Endothelial cell of umbilical vein (primary cell): ENCODE data around the gene PSMD9. TPM values are rescaled to one million over a fixed set of nuclear protein-coding genes. Genes with fewer than 3 reads are reported as not detected.

Experiments used
- BruUV-seq: library from RNA; stranded (reverse); fragments of 400-500 nt; replicated peaks from 2 replicates; lab custom pipeline; 2021; lab: Mats Ljungman, UMichigan
- CTCF ChIA-PET: fragments of 300-600, 350-600 bp; sonication (Branson Sonifier 250); formaldehyde crosslinking; loops from one replicate; lab custom pipeline; 2021; ENCODE audit warnings: antibody characterized with exemption, inconsistent platforms; lab: Charles Lee
- POLR2A ChIA-PET: fragments of 300-600, 350-600 bp; sonication (Branson Sonifier 250); formaldehyde crosslinking; loops from one replicate; lab custom pipeline; 2021; ENCODE audit warnings: antibody characterized with exemption, inconsistent platforms; lab: Charles Lee
- DNase-seq: peaks from one replicate; pipeline ENCODE4 v3.0.0-alpha.2; 2011; ENCODE audit warnings: low read depth, low spot score
- FAIRE-seq: peaks from 2 replicates; lab custom pipeline; 2011; peaks lifted over from hg19 to GRCh38; lab: Jason Lieb, UNC
- H2AFZ ChIP-seq: 2 replicates; pipeline ENCODE4 v1.6.0; 2012; ENCODE audit warnings: low read depth, low read length, control low read depth, inconsistent platforms
- H3K27ac ChIP-seq: 2 replicates; pipeline ENCODE4 v1.5.1; 2011; ENCODE audit warnings: low read depth, mild to moderate bottlenecking, control low read depth, low read length, moderate library complexity; ENCODE audit not compliant: insufficient read depth
- H3K27me3 ChIP-seq, 2 experiments: 2 replicates each; pipeline versions ENCODE4 v1.6.0 to v1.6.1; 2011; ENCODE audit warnings: low read length in 2 of 2, mixed read lengths in 1 of 2; ENCODE audit not compliant: control insufficient read depth in 2 of 2, insufficient read depth in 2 of 2
- H3K36me3 ChIP-seq, 2 experiments: 2 replicates in 1 of 2; 3 replicates in 1 of 2; pipeline ENCODE4 v1.5.1; 2011; ENCODE audit warnings: low read length in 2 of 2, mild to moderate bottlenecking in 1 of 2, moderate library complexity in 1 of 2; ENCODE audit not compliant: control insufficient read depth in 2 of 2, insufficient read depth in 2 of 2; ENCODE audit errors: extremely low read depth in 1 of 2
- H3K4me1 ChIP-seq: 3 replicates; pipeline ENCODE4 v1.5.1; 2011; ENCODE audit warnings: mild to moderate bottlenecking, low read length; ENCODE audit not compliant: control insufficient read depth, insufficient read depth; ENCODE audit errors: extremely low read depth
- H3K4me2 ChIP-seq: 2 replicates; pipeline ENCODE4 v1.6.1; 2011; ENCODE audit warnings: low read length, control low read depth, mixed read lengths; ENCODE audit not compliant: insufficient read depth
- H3K4me3 ChIP-seq, 3 experiments: fragments of 200-600 bp in 1 of 3; sonication (generic), shearing (Covaris generic) in 1 of 3; replicated peaks in 1 of 3; 2 replicates each; pipeline ENCODE4 v1.5.1; 2011 to 2016; ENCODE audit warnings: control low read depth in 3 of 3, low read length in 3 of 3, mild to moderate bottlenecking in 2 of 3, inconsistent platforms in 1 of 3, low read depth in 1 of 3, moderate library complexity in 1 of 3; ENCODE audit not compliant: insufficient read depth in 1 of 3
- H3K79me2 ChIP-seq: 2 replicates; pipeline ENCODE4 v1.6.0; 2012; ENCODE audit warnings: low read length, inconsistent platforms; ENCODE audit not compliant: control insufficient read depth, insufficient read depth
- H3K9ac ChIP-seq: replicated peaks from 2 replicates; pipeline ENCODE3; 2011; ENCODE audit warnings: low read length, control low read depth; ENCODE audit not compliant: insufficient read depth; ENCODE audit errors: extremely low read depth
- H3K9me1 ChIP-seq: replicated peaks from 3 replicates; pipeline ENCODE4 v1.6.0; 2011; ENCODE audit warnings: mild to moderate bottlenecking, low read length; ENCODE audit not compliant: control insufficient read depth, insufficient read depth; ENCODE audit errors: extremely low read depth
- H3K9me3 ChIP-seq: replicated peaks from 2 replicates; pipeline ENCODE4 v1.5.1; 2012; ENCODE audit warnings: low read length, inconsistent platforms; ENCODE audit not compliant: control insufficient read depth, insufficient read depth
- H4K20me1 ChIP-seq: replicated peaks from 2 replicates; pipeline ENCODE3; 2011; ENCODE audit warnings: mild to moderate bottlenecking, low read length; ENCODE audit not compliant: control insufficient read depth, insufficient read depth; ENCODE audit errors: extremely low read depth
- CTCF ChIP-seq, 2 donors: IDR thresholded peaks; 1 replicate in 1 of 2; 2 replicates in 1 of 2; pipeline ENCODE4 v1.5.1; 2011; ENCODE audit warnings: low read length in 2 of 2, mild to moderate bottlenecking in 2 of 2, moderate library complexity in 2 of 2, control low read depth in 1 of 2, inconsistent platforms in 1 of 2, low read depth in 1 of 2; ENCODE audit not compliant: insufficient read depth in 1 of 2; ENCODE audit errors: extremely low read depth in 1 of 2
- EZH2 ChIP-seq: IDR thresholded peaks from 2 replicates; pipeline ENCODE4 v1.6.1; 2012; ENCODE audit warnings: borderline replicate concordance, low read depth, mild to moderate bottlenecking, moderate library complexity, low read length, inconsistent platforms; ENCODE audit not compliant: severe bottlenecking
- FOS ChIP-seq: IDR thresholded peaks from 2 replicates; pipeline ENCODE4 v1.6.1; 2011; ENCODE audit warnings: mild to moderate bottlenecking, low read length, moderate library complexity, borderline replicate concordance; ENCODE audit not compliant: insufficient read depth
- GATA2 ChIP-seq: IDR thresholded peaks from 2 replicates; pipeline ENCODE4 v1.7.0; 2011; ENCODE audit warnings: low read depth, mild to moderate bottlenecking, moderate library complexity, mixed read lengths, low read length; ENCODE audit not compliant: insufficient read length, insufficient read depth
- JUN ChIP-seq: IDR thresholded peaks from 2 replicates; pipeline ENCODE4 v1.6.1; 2011; ENCODE audit warnings: borderline replicate concordance, low read depth; ENCODE audit not compliant: insufficient read length, insufficient read depth
- MAX ChIP-seq: IDR thresholded peaks from 2 replicates; pipeline ENCODE4 v1.6.1; 2011; ENCODE audit not compliant: insufficient read depth, insufficient read length
- MYC ChIP-seq: IDR thresholded peaks from one replicate; pipeline ENCODE4 v1.6.1; 2011; ENCODE audit warnings: mild to moderate bottlenecking, low read depth, low read length
- POLR2A ChIP-seq: IDR thresholded peaks from 2 replicates; pipeline ENCODE4 v1.6.1; 2012; ENCODE audit warnings: low read depth, mild to moderate bottlenecking, control low read depth, low read length
- POLR2AphosphoS5 ChIP-seq: IDR thresholded peaks from 2 replicates; pipeline ENCODE4 v1.6.1; 2012; ENCODE audit warnings: low read depth, mild to moderate bottlenecking, control low read depth, low read length, moderate library complexity; ENCODE audit not compliant: insufficient read depth
- dilution Hi-C: fragments of 300-500 bp; cut with MboI; formaldehyde crosslinking; loops from one replicate; pipeline ENCODE4 v1.15.0; 2019; ENCODE audit warnings: low sequenced_read_pairs; ENCODE audit not compliant: extremely low pct_ligation_motif_present
- intact Hi-C: fragments of 100-400 bp; cut with micrococcal nuclease; formaldehyde crosslinking; loops from one replicate; pipeline ENCODE4 v1.10.0; 2022
- polyA plus RNA-seq, 4 experiments: library from polyadenylated mRNA; depleted of rRNA in 3 of 4; stranded (reverse) in 3 of 4; unstranded in 1 of 4; fragments of >200 nt; gene quantifications; 2 replicates each; pipeline versions ENCODE4 v1.2.1 to v1.2.3, GENCODE V29; 2011 to 2012; ENCODE audit warnings: missing spikeins in 1 of 4
- total RNA-seq: library from RNA; stranded (reverse); gene quantifications from 2 replicates; pipeline ENCODE4 v1.2.3, GENCODE V29; 2021

The PSMD9 gene
- total and polyA plus RNA-seq, 2 donors (not counting 3 experiments of a cell fraction or from before 2014, with no cell fraction given), result 69.2 to 118 TPM

- FAIRE-seq, result no peak
- dilution Hi-C loops, result no loop called here
- TF ChIP-seq GATA2 (no peak), EZH2 (no peak), POLR2AphosphoS5 (no peak), MYC (no peak), CTCF (IDR thresholded peaks at IDR 0.05; ENCODE audit: extremely low read depth in 1 of 2, insufficient read depth in 1 of 2, low read depth in 1 of 2, low read length in 2 of 2) (no peak), FOS (no peak), POLR2A (no peak), JUN (no peak), MAX (no peak)
- Histone ChIP-seq H3K36me3 (no peaks in the 10 kb centered on the region), H3K4me3 (no peak overlapping the region), H3K4me2 (no peak overlapping the region), H3K27me3 (no peaks in the 10 kb centered on the region), H3K9me3 (no peaks in the 10 kb centered on the region), H3K9me1 (no peaks in the 10 kb centered on the region), H3K27ac (no peak overlapping the region), H3K79me2 (no peaks in the 10 kb centered on the region), H4K20me1 (no peaks in the 10 kb centered on the region), H3K4me1 (peaks cover 7% of the 10 kb centered on the region), H2AFZ (no peak overlapping the region), H3K9ac (no peak overlapping the region)
- ChIA-PET CTCF (interaction anchor here (1.7 kb wide), 1 partner anchor 11 kb away, joined by 5 read pairs; no protein-coding TSS in a partner anchor), POLR2A (no interaction called here)
- BruUV-seq, result no TSS peak
- DNase-seq, result no peak
- intact Hi-C loops, result no loop called here
Observed at GRCh38 chr12:121960541-121960940, 72.0 kb downstream of the PSMD9 start.
